Endothelial cell of umbilical vein (primary cell): ENCODE data around the gene DUOXA1. TPM values are rescaled to one million over a fixed set of nuclear protein-coding genes. Genes with fewer than 3 reads are reported as not detected.

Source experiments
- BruUV-seq: library from RNA; stranded (reverse); fragments of 400-500 nt; replicated peaks from 2 replicates; lab custom pipeline; 2021; lab: Mats Ljungman, UMichigan
- CTCF ChIA-PET: fragments of 300-600, 350-600 bp; sonication (Branson Sonifier 250); formaldehyde crosslinking; loops from one replicate; lab custom pipeline; 2021; ENCODE audit warnings: antibody characterized with exemption, inconsistent platforms; lab: Charles Lee
- POLR2A ChIA-PET: fragments of 300-600, 350-600 bp; sonication (Branson Sonifier 250); formaldehyde crosslinking; loops from one replicate; lab custom pipeline; 2021; ENCODE audit warnings: antibody characterized with exemption, inconsistent platforms; lab: Charles Lee
- DNase-seq: peaks from one replicate; pipeline ENCODE4 v3.0.0-alpha.2; 2011; ENCODE audit warnings: low read depth, low spot score
- FAIRE-seq: peaks from 2 replicates; lab custom pipeline; 2011; peaks lifted over from hg19 to GRCh38; lab: Jason Lieb, UNC
- H2AFZ ChIP-seq: 2 replicates; pipeline ENCODE4 v1.6.0; 2012; ENCODE audit warnings: low read depth, low read length, control low read depth, inconsistent platforms
- H3K27ac ChIP-seq: 2 replicates; pipeline ENCODE4 v1.5.1; 2011; ENCODE audit warnings: low read depth, mild to moderate bottlenecking, control low read depth, low read length, moderate library complexity; ENCODE audit not compliant: insufficient read depth
- H3K27me3 ChIP-seq, 2 experiments: 2 replicates each; pipeline versions ENCODE4 v1.6.0 to v1.6.1; 2011; ENCODE audit warnings: low read length in 2 of 2, mixed read lengths in 1 of 2; ENCODE audit not compliant: control insufficient read depth in 2 of 2, insufficient read depth in 2 of 2
- H3K36me3 ChIP-seq, 2 experiments: 2 replicates in 1 of 2; 3 replicates in 1 of 2; pipeline ENCODE4 v1.5.1; 2011; ENCODE audit warnings: low read length in 2 of 2, mild to moderate bottlenecking in 1 of 2, moderate library complexity in 1 of 2; ENCODE audit not compliant: control insufficient read depth in 2 of 2, insufficient read depth in 2 of 2; ENCODE audit errors: extremely low read depth in 1 of 2
- H3K4me1 ChIP-seq: 3 replicates; pipeline ENCODE4 v1.5.1; 2011; ENCODE audit warnings: mild to moderate bottlenecking, low read length; ENCODE audit not compliant: control insufficient read depth, insufficient read depth; ENCODE audit errors: extremely low read depth
- H3K4me2 ChIP-seq: 2 replicates; pipeline ENCODE4 v1.6.1; 2011; ENCODE audit warnings: low read length, control low read depth, mixed read lengths; ENCODE audit not compliant: insufficient read depth
- H3K4me3 ChIP-seq, 3 experiments: fragments of 200-600 bp in 1 of 3; sonication (generic), shearing (Covaris generic) in 1 of 3; replicated peaks in 1 of 3; 2 replicates each; pipeline ENCODE4 v1.5.1; 2011 to 2016; ENCODE audit warnings: control low read depth in 3 of 3, low read length in 3 of 3, mild to moderate bottlenecking in 2 of 3, inconsistent platforms in 1 of 3, low read depth in 1 of 3, moderate library complexity in 1 of 3; ENCODE audit not compliant: insufficient read depth in 1 of 3
- H3K79me2 ChIP-seq: 2 replicates; pipeline ENCODE4 v1.6.0; 2012; ENCODE audit warnings: low read length, inconsistent platforms; ENCODE audit not compliant: control insufficient read depth, insufficient read depth
- H3K9ac ChIP-seq: replicated peaks from 2 replicates; pipeline ENCODE3; 2011; ENCODE audit warnings: low read length, control low read depth; ENCODE audit not compliant: insufficient read depth; ENCODE audit errors: extremely low read depth
- H3K9me1 ChIP-seq: replicated peaks from 3 replicates; pipeline ENCODE4 v1.6.0; 2011; ENCODE audit warnings: mild to moderate bottlenecking, low read length; ENCODE audit not compliant: control insufficient read depth, insufficient read depth; ENCODE audit errors: extremely low read depth
- H3K9me3 ChIP-seq: replicated peaks from 2 replicates; pipeline ENCODE4 v1.5.1; 2012; ENCODE audit warnings: low read length, inconsistent platforms; ENCODE audit not compliant: control insufficient read depth, insufficient read depth
- H4K20me1 ChIP-seq: replicated peaks from 2 replicates; pipeline ENCODE3; 2011; ENCODE audit warnings: mild to moderate bottlenecking, low read length; ENCODE audit not compliant: control insufficient read depth, insufficient read depth; ENCODE audit errors: extremely low read depth
- CTCF ChIP-seq, 2 donors: IDR thresholded peaks; 1 replicate in 1 of 2; 2 replicates in 1 of 2; pipeline ENCODE4 v1.5.1; 2011; ENCODE audit warnings: low read length in 2 of 2, mild to moderate bottlenecking in 2 of 2, moderate library complexity in 2 of 2, control low read depth in 1 of 2, inconsistent platforms in 1 of 2, low read depth in 1 of 2; ENCODE audit not compliant: insufficient read depth in 1 of 2; ENCODE audit errors: extremely low read depth in 1 of 2
- EZH2 ChIP-seq: IDR thresholded peaks from 2 replicates; pipeline ENCODE4 v1.6.1; 2012; ENCODE audit warnings: borderline replicate concordance, low read depth, mild to moderate bottlenecking, moderate library complexity, low read length, inconsistent platforms; ENCODE audit not compliant: severe bottlenecking
- FOS ChIP-seq: IDR thresholded peaks from 2 replicates; pipeline ENCODE4 v1.6.1; 2011; ENCODE audit warnings: mild to moderate bottlenecking, low read length, moderate library complexity, borderline replicate concordance; ENCODE audit not compliant: insufficient read depth
- GATA2 ChIP-seq: IDR thresholded peaks from 2 replicates; pipeline ENCODE4 v1.7.0; 2011; ENCODE audit warnings: low read depth, mild to moderate bottlenecking, moderate library complexity, mixed read lengths, low read length; ENCODE audit not compliant: insufficient read length, insufficient read depth
- JUN ChIP-seq: IDR thresholded peaks from 2 replicates; pipeline ENCODE4 v1.6.1; 2011; ENCODE audit warnings: borderline replicate concordance, low read depth; ENCODE audit not compliant: insufficient read length, insufficient read depth
- MAX ChIP-seq: IDR thresholded peaks from 2 replicates; pipeline ENCODE4 v1.6.1; 2011; ENCODE audit not compliant: insufficient read depth, insufficient read length
- MYC ChIP-seq: IDR thresholded peaks from one replicate; pipeline ENCODE4 v1.6.1; 2011; ENCODE audit warnings: mild to moderate bottlenecking, low read depth, low read length
- POLR2A ChIP-seq: IDR thresholded peaks from 2 replicates; pipeline ENCODE4 v1.6.1; 2012; ENCODE audit warnings: low read depth, mild to moderate bottlenecking, control low read depth, low read length
- POLR2AphosphoS5 ChIP-seq: IDR thresholded peaks from 2 replicates; pipeline ENCODE4 v1.6.1; 2012; ENCODE audit warnings: low read depth, mild to moderate bottlenecking, control low read depth, low read length, moderate library complexity; ENCODE audit not compliant: insufficient read depth
- dilution Hi-C: fragments of 300-500 bp; cut with MboI; formaldehyde crosslinking; loops from one replicate; pipeline ENCODE4 v1.15.0; 2019; ENCODE audit warnings: low sequenced_read_pairs; ENCODE audit not compliant: extremely low pct_ligation_motif_present
- intact Hi-C: fragments of 100-400 bp; cut with micrococcal nuclease; formaldehyde crosslinking; loops from one replicate; pipeline ENCODE4 v1.10.0; 2022
- polyA plus RNA-seq, 4 experiments: library from polyadenylated mRNA; depleted of rRNA in 3 of 4; stranded (reverse) in 3 of 4; unstranded in 1 of 4; fragments of >200 nt; gene quantifications; 2 replicates each; pipeline versions ENCODE4 v1.2.1 to v1.2.3, GENCODE V29; 2011 to 2012; ENCODE audit warnings: missing spikeins in 1 of 4
- total RNA-seq: library from RNA; stranded (reverse); gene quantifications from 2 replicates; pipeline ENCODE4 v1.2.3, GENCODE V29; 2021

Gene DUOXA1
- total and polyA plus RNA-seq, 2 donors (not counting 3 experiments of a cell fraction or from before 2014, with no cell fraction given) = 0.07 TPM; not detected in 1

- H3K4me2 ChIP-seq = no peak overlapping the region
- H3K4me3 ChIP-seq = no peak overlapping the region
- no peaks in the 10 kb centered on the region for H4K20me1 ChIP-seq
- peaks cover 10% of the 10 kb centered on the region for H3K4me1 ChIP-seq
- H3K9me1 ChIP-seq = no peaks in the 10 kb centered on the region
- TF ChIP-seq FOS (no peak), EZH2 (no peak), POLR2A (no peak), JUN (no peak), MYC (no peak), MAX (no peak), CTCF (IDR thresholded peaks at IDR 0.05; ENCODE audit: extremely low read depth in 1 of 2, insufficient read depth in 1 of 2, low read depth in 1 of 2, low read length in 2 of 2) (no peak), POLR2AphosphoS5 (no peak), GATA2 (no peak)
- BruUV-seq = no TSS peak
- intact Hi-C loops = no loop called here
- H3K27ac ChIP-seq = no peak overlapping the region
- no peaks in the 10 kb centered on the region for H3K79me2 ChIP-seq
- no peaks in the 10 kb centered on the region for H3K36me3 ChIP-seq
- ChIA-PET POLR2A (no interaction called here), CTCF (interaction anchor here (1.1 to 2.0 kb wide), 2 partner anchors 12 to 42 kb away, joined by 3 to 8 read pairs; no protein-coding TSS in a partner anchor)
- no peak overlapping the region for H2AFZ ChIP-seq
- dilution Hi-C loops = no loop called here
- H3K9me3 ChIP-seq = no peaks in the 10 kb centered on the region
- no peak overlapping the region for H3K9ac ChIP-seq
- no peak for DNase-seq
- peaks cover 31 to 44% of the 10 kb centered on the region in 2 experiments for H3K27me3 ChIP-seq
- FAIRE-seq = no peak
Measured at GRCh38 chr15:45121020-45121419, 8.7 kb downstream of the DUOXA1 start.
